ENCODE measurements around the gene FGF16.

The FGF16 gene

DNA sequence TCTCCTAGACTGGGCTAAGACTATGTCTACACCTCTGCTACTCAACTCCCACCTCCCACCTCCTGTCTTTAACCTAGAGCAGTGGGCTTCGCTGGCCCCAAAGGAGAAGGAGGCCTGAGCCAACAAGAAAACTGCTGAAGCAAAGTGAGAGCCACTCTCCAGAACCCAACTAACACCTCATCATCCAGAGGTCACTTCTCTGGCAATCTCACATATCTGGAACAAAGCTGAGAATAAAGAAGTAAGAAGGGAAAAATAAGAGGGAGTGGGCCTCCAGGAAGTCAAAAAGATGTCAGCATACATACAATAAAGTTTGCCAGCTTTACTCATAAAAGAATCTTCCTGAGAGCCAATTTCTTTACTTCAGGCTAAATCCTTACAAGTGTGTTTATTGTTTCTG is 18.6 kb upstream of the FGF16 start:
- Histone ChIP-seq H3K27me3 (ENCODE audit: control insufficient read depth, insufficient read depth, low read length, poor library complexity, severe bottlenecking) (no peaks in the 10 kb centered on the region), H3K36me3 (ENCODE audit: control insufficient read depth, insufficient read depth, low read length) (no peaks in the 10 kb centered on the region), H3K4me1 (ENCODE audit: control insufficient read depth, insufficient read depth, low read length) (no peaks in the 10 kb centered on the region), H3K4me3 (ENCODE audit: insufficient read depth, low read depth, low read length) (no peak overlapping the region), H3K27ac (ENCODE audit: insufficient read depth, low read depth, low read length, poor library complexity, severe bottlenecking) (no peak overlapping the region), H3K9me3 (ENCODE audit: control insufficient read depth, low read length) (no peaks in the 10 kb centered on the region)
- WGBS, 2 experiments = 100% methylated on average over 1 of the region's 1 CpG

DNA sequence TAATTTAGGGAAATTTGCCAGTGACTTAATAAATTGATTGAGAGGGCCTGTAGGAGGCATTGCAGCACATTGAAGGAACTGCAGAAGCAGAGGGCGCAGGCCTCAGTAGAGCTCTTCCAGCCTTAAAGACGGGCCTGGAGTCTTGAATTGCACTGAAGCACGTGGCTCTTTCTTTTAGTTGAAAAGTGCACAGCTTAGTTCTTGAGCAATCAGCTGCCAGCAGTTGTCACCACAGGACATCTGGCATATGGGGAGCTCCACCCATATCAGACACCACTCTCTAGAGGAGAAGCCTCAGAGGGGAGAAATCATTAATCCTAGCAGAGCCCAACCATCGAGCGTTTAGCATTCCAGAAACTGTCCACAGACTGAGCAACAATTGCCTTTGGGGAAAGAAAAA is 16.0 kb upstream of the FGF16 start:
- Histone ChIP-seq H3K27ac (ENCODE audit: insufficient read depth, low read depth, low read length, poor library complexity, severe bottlenecking) (no peak overlapping the region), H3K36me3 (ENCODE audit: control insufficient read depth, insufficient read depth, low read length) (no peaks in the 10 kb centered on the region), H3K27me3 (ENCODE audit: control insufficient read depth, insufficient read depth, low read length, poor library complexity, severe bottlenecking) (no peaks in the 10 kb centered on the region), H3K9me3 (ENCODE audit: control insufficient read depth, low read length) (no peaks in the 10 kb centered on the region), H3K4me3 (ENCODE audit: insufficient read depth, low read depth, low read length) (no peak overlapping the region), H3K4me1 (ENCODE audit: control insufficient read depth, insufficient read depth, low read length) (no peaks in the 10 kb centered on the region)
- WGBS, 2 experiments = 68 to 77% methylated on average over 5 of the region's 5 CpGs

DNA sequence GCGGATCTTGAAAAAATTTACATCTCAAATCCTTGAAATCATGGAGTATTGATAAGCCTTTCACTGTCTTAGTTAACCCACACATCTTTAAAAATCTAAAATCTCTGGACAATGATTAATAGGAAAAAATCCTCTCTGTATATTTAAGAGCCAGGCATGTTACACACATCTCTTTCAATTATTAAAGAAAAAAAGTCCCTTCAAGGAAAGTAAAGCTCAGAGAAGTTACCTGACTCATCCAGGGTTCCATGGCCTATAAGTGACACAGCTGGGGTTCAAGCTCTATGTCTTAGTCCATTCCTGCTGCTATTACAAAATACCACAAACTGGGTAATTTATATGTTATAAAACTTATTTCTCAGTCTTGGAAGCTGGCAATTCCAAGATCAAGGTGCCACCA is 14.2 kb upstream of the FGF16 start:
- H3K27me3 ChIP-seq (ENCODE audit: control insufficient read depth, insufficient read depth, low read length, poor library complexity, severe bottlenecking) = no peaks in the 10 kb centered on the region
- 100% methylated on average over 1 of the region's 1 CpG; no CpG with 5 or more reads in 1 of the 2 experiments for WGBS, 2 experiments
- no peak overlapping the region for H3K27ac ChIP-seq (ENCODE audit: insufficient read depth, low read depth, low read length, poor library complexity, severe bottlenecking)
- no peaks in the 10 kb centered on the region for H3K9me3 ChIP-seq (ENCODE audit: control insufficient read depth, low read length)
- no peaks in the 10 kb centered on the region for H3K36me3 ChIP-seq (ENCODE audit: control insufficient read depth, insufficient read depth, low read length)
- no peaks in the 10 kb centered on the region for H3K4me1 ChIP-seq (ENCODE audit: control insufficient read depth, insufficient read depth, low read length)
- no peak overlapping the region for H3K4me3 ChIP-seq (ENCODE audit: insufficient read depth, low read depth, low read length)

DNA sequence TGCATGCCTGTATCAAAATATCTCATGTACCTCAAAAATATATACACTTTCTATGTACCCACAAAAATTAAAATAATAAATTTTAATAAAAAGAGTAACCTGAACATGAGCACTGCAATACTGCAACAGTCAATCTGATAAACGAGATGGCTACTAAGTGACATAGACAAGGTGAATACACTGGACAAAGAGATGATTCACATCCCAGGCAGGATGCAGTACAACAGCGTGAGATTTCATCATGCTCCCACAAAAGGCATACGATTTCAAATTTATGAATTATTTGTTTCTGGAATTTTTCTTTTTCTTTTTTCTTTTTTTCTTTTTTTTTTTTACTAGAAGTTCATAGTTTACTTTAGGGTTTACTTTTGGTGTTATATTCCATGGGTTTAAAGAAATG is 12.2 kb upstream of the FGF16 start:
- WGBS, 2 experiments = 86 to 98% methylated on average over 2 of the region's 3 CpGs
- Histone ChIP-seq H3K4me3 (ENCODE audit: insufficient read depth, low read depth, low read length) (no peak overlapping the region), H3K9me3 (ENCODE audit: control insufficient read depth, low read length) (no peaks in the 10 kb centered on the region), H3K36me3 (ENCODE audit: control insufficient read depth, insufficient read depth, low read length) (no peaks in the 10 kb centered on the region), H3K27me3 (ENCODE audit: control insufficient read depth, insufficient read depth, low read length, poor library complexity, severe bottlenecking) (no peaks in the 10 kb centered on the region), H3K27ac (ENCODE audit: insufficient read depth, low read depth, low read length, poor library complexity, severe bottlenecking) (no peak overlapping the region), H3K4me1 (ENCODE audit: control insufficient read depth, insufficient read depth, low read length) (no peaks in the 10 kb centered on the region)

DNA sequence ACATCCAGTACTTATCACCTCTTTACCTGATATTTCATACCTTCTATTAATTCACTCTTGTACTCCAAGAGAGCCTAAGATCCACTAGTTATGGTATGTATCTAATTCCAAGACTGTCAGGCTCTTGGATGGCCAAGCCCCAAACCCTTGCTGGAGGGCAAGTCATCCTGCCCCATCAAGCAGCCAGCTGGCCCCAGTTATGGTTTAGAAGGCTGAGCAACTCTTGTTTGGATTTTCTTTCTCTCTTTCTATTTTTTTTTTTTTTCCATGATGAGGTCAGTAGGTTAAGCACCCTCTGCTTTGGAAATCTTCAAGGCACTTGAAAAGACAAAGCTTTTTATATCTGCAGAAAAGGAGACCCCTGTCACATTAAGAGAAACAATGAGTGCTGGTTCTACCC is 10.9 kb upstream of the FGF16 start:
- no peaks in the 10 kb centered on the region for H3K4me1 ChIP-seq (ENCODE audit: control insufficient read depth, insufficient read depth, low read length)
- no peak overlapping the region for H3K27ac ChIP-seq (ENCODE audit: insufficient read depth, low read depth, low read length, poor library complexity, severe bottlenecking)
- no peaks in the 10 kb centered on the region for H3K36me3 ChIP-seq (ENCODE audit: control insufficient read depth, insufficient read depth, low read length)
- no peaks in the 10 kb centered on the region for H3K9me3 ChIP-seq (ENCODE audit: control insufficient read depth, low read length)
- H3K27me3 ChIP-seq (ENCODE audit: control insufficient read depth, insufficient read depth, low read length, poor library complexity, severe bottlenecking) = no peaks in the 10 kb centered on the region
- H3K4me3 ChIP-seq (ENCODE audit: insufficient read depth, low read depth, low read length) = no peak overlapping the region

DNA sequence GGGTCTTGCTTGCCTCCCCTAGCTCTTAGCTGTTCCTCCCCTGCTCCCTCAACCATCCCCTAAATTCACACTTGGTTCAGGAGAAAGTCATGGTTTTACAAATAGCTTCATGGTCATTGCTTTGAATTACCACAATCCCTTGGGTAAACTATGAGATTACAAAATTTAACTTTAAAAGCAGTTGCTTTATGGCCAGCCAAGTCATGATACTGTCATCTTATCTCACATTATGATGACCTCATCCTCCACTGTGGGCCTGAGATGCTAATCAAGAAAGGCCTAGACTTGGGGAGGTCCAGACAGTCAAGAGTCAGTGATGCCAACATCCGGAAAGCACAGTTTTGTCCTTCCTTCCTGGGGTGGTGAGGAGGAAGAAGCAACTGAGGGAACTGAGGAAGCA is 10.5 kb upstream of the FGF16 start:
- Histone ChIP-seq H3K4me3 (ENCODE audit: insufficient read depth, low read depth, low read length) (no peak overlapping the region), H3K4me1 (ENCODE audit: control insufficient read depth, insufficient read depth, low read length) (no peaks in the 10 kb centered on the region), H3K9me3 (ENCODE audit: control insufficient read depth, low read length) (no peaks in the 10 kb centered on the region), H3K27me3 (ENCODE audit: control insufficient read depth, insufficient read depth, low read length, poor library complexity, severe bottlenecking) (no peaks in the 10 kb centered on the region), H3K36me3 (ENCODE audit: control insufficient read depth, insufficient read depth, low read length) (no peaks in the 10 kb centered on the region), H3K27ac (ENCODE audit: insufficient read depth, low read depth, low read length, poor library complexity, severe bottlenecking) (no peak overlapping the region)
- WGBS, 2 experiments = 97 to 100% methylated on average over 1 of the region's 1 CpG

DNA sequence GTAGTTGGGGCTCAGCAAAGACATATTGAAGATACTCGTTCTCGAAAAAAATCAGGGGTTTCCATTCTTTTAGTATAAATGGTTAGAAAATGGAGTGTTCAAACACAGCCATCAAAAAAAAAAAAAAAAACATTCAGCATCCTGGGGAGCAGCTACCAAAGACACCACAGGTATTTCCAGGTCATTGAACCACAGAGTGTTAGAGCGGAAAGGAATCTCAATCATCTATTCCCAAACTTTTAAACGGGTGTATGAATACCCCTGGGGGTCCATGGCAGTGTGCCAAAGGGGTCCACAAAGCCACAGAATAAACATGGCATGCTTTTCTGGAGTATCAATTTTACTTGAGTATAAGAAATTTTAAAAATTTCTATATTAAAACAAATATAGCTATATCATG is 6.9 kb upstream of the FGF16 start:
- no peaks in the 10 kb centered on the region for H3K4me1 ChIP-seq (ENCODE audit: control insufficient read depth, insufficient read depth, low read length)
- no peak overlapping the region for H3K4me3 ChIP-seq (ENCODE audit: insufficient read depth, low read depth, low read length)
- no peak overlapping the region for H3K27ac ChIP-seq (ENCODE audit: insufficient read depth, low read depth, low read length, poor library complexity, severe bottlenecking)
- H3K36me3 ChIP-seq (ENCODE audit: control insufficient read depth, insufficient read depth, low read length) = no peaks in the 10 kb centered on the region
- no peaks in the 10 kb centered on the region for H3K27me3 ChIP-seq (ENCODE audit: control insufficient read depth, insufficient read depth, low read length, poor library complexity, severe bottlenecking)
- no peaks in the 10 kb centered on the region for H3K9me3 ChIP-seq (ENCODE audit: control insufficient read depth, low read length)
- whole genome bisulfite sequencing, 2 experiments = 74 to 93% methylated on average over 2 to 4 of the region's 4 CpGs

DNA sequence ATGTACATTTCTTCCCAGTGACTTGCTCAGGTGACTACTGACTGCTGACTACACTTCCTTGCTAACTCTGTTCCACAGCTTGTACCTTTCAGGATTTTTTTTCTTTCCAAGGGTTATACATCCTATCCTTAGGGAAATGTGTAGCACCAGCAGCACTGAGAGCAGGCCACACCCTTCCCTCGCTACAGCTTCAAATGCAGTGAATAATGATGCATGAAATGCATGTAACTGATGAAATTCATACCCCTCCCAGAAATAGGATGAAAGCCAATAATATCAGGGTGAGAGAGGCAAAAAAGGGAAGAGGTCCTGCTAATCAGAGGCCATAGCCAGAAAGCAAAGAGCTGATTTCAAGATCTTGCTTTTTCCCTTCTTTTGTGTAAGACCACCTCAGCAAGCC is 6.2 kb upstream of the FGF16 start:
- WGBS, 2 experiments = no CpG with 5 or more reads among the region's 1 CpG
- Histone ChIP-seq H3K9me3 (ENCODE audit: control insufficient read depth, low read length) (no peaks in the 10 kb centered on the region), H3K27me3 (ENCODE audit: control insufficient read depth, insufficient read depth, low read length, poor library complexity, severe bottlenecking) (peaks cover 6% of the 10 kb centered on the region), H3K36me3 (ENCODE audit: control insufficient read depth, insufficient read depth, low read length) (no peaks in the 10 kb centered on the region), H3K4me3 (ENCODE audit: insufficient read depth, low read depth, low read length) (no peak overlapping the region), H3K4me1 (ENCODE audit: control insufficient read depth, insufficient read depth, low read length) (no peaks in the 10 kb centered on the region), H3K27ac (ENCODE audit: insufficient read depth, low read depth, low read length, poor library complexity, severe bottlenecking) (no peak overlapping the region)

DNA sequence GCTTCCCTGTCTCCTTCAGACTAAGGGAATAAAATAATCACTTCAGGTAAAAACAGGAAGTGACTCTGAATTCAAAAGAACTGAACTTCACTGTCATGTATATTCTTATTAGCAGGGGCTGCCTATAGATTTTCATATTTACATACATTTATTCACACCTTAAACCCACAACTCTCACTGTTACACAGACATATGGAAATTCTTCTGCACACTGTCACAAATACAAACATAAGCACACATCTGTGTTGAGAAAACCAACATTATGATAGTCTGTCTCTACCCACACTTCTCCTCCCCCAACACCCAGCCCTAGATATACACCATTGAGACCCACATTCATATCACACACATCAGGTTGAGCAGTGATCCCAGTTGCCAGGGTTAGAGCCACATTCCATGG is 5.7 kb upstream of the FGF16 start:
- Histone ChIP-seq H3K9me3 (ENCODE audit: control insufficient read depth, low read length) (no peaks in the 10 kb centered on the region), H3K27me3 (ENCODE audit: control insufficient read depth, insufficient read depth, low read length, poor library complexity, severe bottlenecking) (peaks cover 11% of the 10 kb centered on the region), H3K36me3 (ENCODE audit: control insufficient read depth, insufficient read depth, low read length) (no peaks in the 10 kb centered on the region), H3K4me3 (ENCODE audit: insufficient read depth, low read depth, low read length) (no peak overlapping the region), H3K4me1 (ENCODE audit: control insufficient read depth, insufficient read depth, low read length) (no peaks in the 10 kb centered on the region), H3K27ac (ENCODE audit: insufficient read depth, low read depth, low read length, poor library complexity, severe bottlenecking) (no peak overlapping the region)

DNA sequence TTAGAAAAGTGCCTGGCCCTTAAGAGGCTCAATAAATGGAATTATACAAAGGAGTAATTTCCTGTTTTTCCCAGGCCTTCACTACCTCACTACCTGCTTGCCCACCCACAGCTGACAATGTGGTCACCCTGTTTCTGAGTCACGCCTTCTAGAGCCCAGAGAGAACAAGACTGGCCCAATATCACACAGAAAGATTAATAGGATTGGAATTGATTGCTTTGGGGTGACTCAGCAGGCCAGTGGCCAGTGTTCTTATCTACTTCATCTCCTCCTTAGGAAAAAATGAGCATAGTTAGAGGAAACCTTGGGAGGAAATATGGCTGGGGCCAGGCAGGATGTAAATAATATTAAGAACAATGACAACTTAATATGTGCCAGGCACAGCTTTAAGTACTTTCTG is 4.5 kb upstream of the FGF16 start:
- H3K4me1 ChIP-seq (ENCODE audit: control insufficient read depth, insufficient read depth, low read length) = no peaks in the 10 kb centered on the region
- H3K4me3 ChIP-seq (ENCODE audit: insufficient read depth, low read depth, low read length) = no peak overlapping the region
- H3K27me3 ChIP-seq (ENCODE audit: control insufficient read depth, insufficient read depth, low read length, poor library complexity, severe bottlenecking) = peaks cover 23% of the 10 kb centered on the region
- H3K27ac ChIP-seq (ENCODE audit: insufficient read depth, low read depth, low read length, poor library complexity, severe bottlenecking) = no peak overlapping the region
- WGBS, 2 experiments = 90% methylated on average over 1 of the region's 1 CpG; no CpG with 5 or more reads in 1 of the 2 experiments
- no peaks in the 10 kb centered on the region for H3K9me3 ChIP-seq (ENCODE audit: control insufficient read depth, low read length)
- no peaks in the 10 kb centered on the region for H3K36me3 ChIP-seq (ENCODE audit: control insufficient read depth, insufficient read depth, low read length)

DNA sequence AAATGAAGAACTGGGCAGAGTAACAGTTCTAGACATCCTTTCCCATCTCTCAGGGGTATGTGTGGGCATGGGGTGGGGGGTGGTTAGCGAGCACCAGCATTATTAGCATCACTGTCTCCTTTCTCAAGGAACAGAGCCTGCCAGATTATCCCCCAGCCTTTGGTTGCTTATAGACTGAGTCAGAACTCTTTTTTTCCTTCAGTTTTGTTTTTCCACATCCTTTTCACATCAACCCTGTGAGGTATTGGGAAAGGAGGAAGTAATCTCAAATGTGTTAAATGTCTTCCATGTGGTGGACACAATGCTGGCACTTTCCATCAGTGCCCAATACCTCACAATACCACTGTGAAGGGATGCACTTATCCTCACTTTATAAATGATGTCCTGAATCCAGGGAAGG is 3.1 kb upstream of the FGF16 start:
- H3K36me3 ChIP-seq (ENCODE audit: control insufficient read depth, insufficient read depth, low read length) = no peaks in the 10 kb centered on the region
- no peak overlapping the region for H3K4me3 ChIP-seq (ENCODE audit: insufficient read depth, low read depth, low read length)
- H3K27ac ChIP-seq (ENCODE audit: insufficient read depth, low read depth, low read length, poor library complexity, severe bottlenecking) = no peak overlapping the region
- WGBS, 2 experiments = no CpG with 5 or more reads among the region's 1 CpG
- H3K27me3 ChIP-seq (ENCODE audit: control insufficient read depth, insufficient read depth, low read length, poor library complexity, severe bottlenecking) = peaks cover 36% of the 10 kb centered on the region
- no peaks in the 10 kb centered on the region for H3K4me1 ChIP-seq (ENCODE audit: control insufficient read depth, insufficient read depth, low read length)
- no peaks in the 10 kb centered on the region for H3K9me3 ChIP-seq (ENCODE audit: control insufficient read depth, low read length)

Measured in ectodermal cell (in vitro differentiated cells).